IPS-20b (cell line): ENCODE data around the gene TRIM32.
"Not testable (repeated sequence)": the region's sequence is repeated elsewhere in the genome, so short reads cannot be mapped to it uniquely, and the experiment has no call there.

Experiments
- H3K27ac ChIP-seq: one replicate; pipeline ENCODE4 v1.5.1; 2013; ENCODE audit warnings: low read length
- H3K27me3 ChIP-seq: 2 replicates; pipeline ENCODE4 v1.6.1; 2013; ENCODE audit warnings: mild to moderate bottlenecking, low read length, inconsistent platforms; ENCODE audit not compliant: insufficient read depth
- H3K36me3 ChIP-seq: 2 replicates; pipeline ENCODE4 v1.6.1; 2013; ENCODE audit warnings: low read depth, mild to moderate bottlenecking, inconsistent platforms, low read length, moderate library complexity; ENCODE audit not compliant: insufficient read depth
- H3K4me1 ChIP-seq: 2 replicates; pipeline ENCODE4 v1.6.1; 2013; ENCODE audit warnings: mild to moderate bottlenecking, control low read depth, inconsistent platforms, low read length, moderate library complexity; ENCODE audit not compliant: insufficient read depth
- H3K4me3 ChIP-seq: 2 replicates; pipeline ENCODE4 v1.5.1; 2013; ENCODE audit warnings: mild to moderate bottlenecking, low read length, inconsistent platforms
- H3K9ac ChIP-seq: 2 replicates; pipeline ENCODE4 v1.6.1; 2013; ENCODE audit warnings: low read depth, mild to moderate bottlenecking, inconsistent platforms, low read length, moderate library complexity
- H3K9me3 ChIP-seq: 2 replicates; pipeline ENCODE4 v1.6.1; 2013; ENCODE audit warnings: mild to moderate bottlenecking, low read depth, low read length, inconsistent platforms; ENCODE audit not compliant: insufficient read depth

The TRIM32 gene

GRCh38 chr9:116686135-116686534 is 970 bp upstream of the TRIM32 start:
- Histone ChIP-seq H3K27ac (no peak overlapping the region), H3K27me3 (no peaks in the 10 kb centered on the region), H3K9ac (no peak overlapping the region; the same call in 1 of the 2 replicates), H3K4me3 (peak overlapping the region; percentile 87; the same call in 1 of the 2 replicates), H3K4me1 (0 out of 2 replicates have a peak, but pooled peaks cover 10% of the 10 kb centered on the region), H3K9me3 (peaks cover 15% of the 10 kb centered on the region), H3K36me3 (no peaks in the 10 kb centered on the region)

GRCh38 chr9:116686693-116687073 is 422 bp upstream of the TRIM32 start:
- H3K4me1 ChIP-seq, result 0 out of 2 replicates have a peak, but pooled peaks cover 10% of the 10 kb centered on the region
- peak overlapping the region; percentile 87 for H3K4me3 ChIP-seq
- no peaks in the 10 kb centered on the region for H3K36me3 ChIP-seq
- H3K9ac ChIP-seq, result peak overlapping the region; percentile 77
- H3K27ac ChIP-seq, result no peak overlapping the region
- no peaks in the 10 kb centered on the region for H3K27me3 ChIP-seq
- peaks cover 15% of the 10 kb centered on the region for H3K9me3 ChIP-seq

- H3K27me3 ChIP-seq, result no peaks in the 10 kb centered on the region
- H3K4me1 ChIP-seq, result 0 out of 2 replicates have a peak, but pooled peaks cover 10% of the 10 kb centered on the region
- peak overlapping the region; percentile 87 for H3K4me3 ChIP-seq
- H3K9me3 ChIP-seq, result peaks cover 15% of the 10 kb centered on the region
- H3K9ac ChIP-seq, result peak overlapping the region; percentile 77; the same call in 1 of the 2 replicates
- no peaks in the 10 kb centered on the region for H3K36me3 ChIP-seq
- no peak overlapping the region for H3K27ac ChIP-seq
These were observed 640 bp downstream of the TRIM32 start for GRCh38 chr9:116687754-116688135.

- H3K36me3 ChIP-seq, result no peaks in the 10 kb centered on the region
- H3K9me3 ChIP-seq, result peaks cover 5% of the 10 kb centered on the region
- H3K27ac ChIP-seq, result no peak overlapping the region
- H3K27me3 ChIP-seq, result no peaks in the 10 kb centered on the region
- H3K9ac ChIP-seq, result no peak overlapping the region; the same call in 1 of the 2 replicates
- peak overlapping the region; percentile 87; the same call in 1 of the 2 replicates for H3K4me3 ChIP-seq
- 0 out of 2 replicates have a peak, but pooled peaks cover 10% of the 10 kb centered on the region for H3K4me1 ChIP-seq
These were observed 1.8 kb downstream of the TRIM32 start for GRCh38 chr9:116688806-116689485.

- Histone ChIP-seq H3K9me3 (no peaks in the 10 kb centered on the region), H3K4me1 (0 out of 2 replicates have a peak, but pooled peaks cover 10% of the 10 kb centered on the region), H3K4me3 (no peak overlapping the region; the same call in 1 of the 2 replicates), H3K9ac (no peak overlapping the region), H3K36me3 (no peaks in the 10 kb centered on the region), H3K27ac (no peak overlapping the region), H3K27me3 (no peaks in the 10 kb centered on the region)
These were observed 2.5 kb downstream of the TRIM32 start for GRCh38 chr9:116689486-116690032.

- not testable (repeated sequence) for H3K27me3 ChIP-seq, H3K36me3 ChIP-seq, H3K4me1 ChIP-seq, H3K4me3 ChIP-seq, H3K27ac ChIP-seq, H3K9ac ChIP-seq, H3K9me3 ChIP-seq
These were observed 3.7 kb downstream of the TRIM32 start for GRCh38 chr9:116690805-116691204.

GRCh38 chr9:116691607-116692006 is 4.5 kb downstream of the TRIM32 start:
- Histone ChIP-seq H3K9me3 (no peaks in the 10 kb centered on the region), H3K27ac (no peak overlapping the region), H3K9ac (no peak overlapping the region), H3K27me3 (no peaks in the 10 kb centered on the region), H3K36me3 (no peaks in the 10 kb centered on the region), H3K4me1 (0 out of 2 replicates have a peak, but pooled peaks cover 6% of the 10 kb centered on the region), H3K4me3 (no peak overlapping the region)

GRCh38 chr9:116692616-116693015 is 5.5 kb downstream of the TRIM32 start:
- H3K9me3 ChIP-seq, result no peaks in the 10 kb centered on the region
- H3K4me1 ChIP-seq, result 0 out of 2 replicates have a peak, but pooled peaks cover 4% of the 10 kb centered on the region
- peaks cover 4% of the 10 kb centered on the region; the same call in 1 of the 2 replicates for H3K36me3 ChIP-seq
- no peak overlapping the region for H3K27ac ChIP-seq
- no peaks in the 10 kb centered on the region for H3K27me3 ChIP-seq
- H3K4me3 ChIP-seq, result no peak overlapping the region
- H3K9ac ChIP-seq, result no peak overlapping the region

- no peaks in the 10 kb centered on the region for H3K9me3 ChIP-seq
- no peak overlapping the region for H3K27ac ChIP-seq
- H3K9ac ChIP-seq, result no peak overlapping the region
- no peaks in the 10 kb centered on the region for H3K27me3 ChIP-seq
- H3K4me1 ChIP-seq, result 0 out of 2 replicates have a peak, but pooled peaks cover 4% of the 10 kb centered on the region
- H3K4me3 ChIP-seq, result no peak overlapping the region
- peaks cover 10% of the 10 kb centered on the region for H3K36me3 ChIP-seq
These were observed 6.2 kb downstream of the TRIM32 start for GRCh38 chr9:116693233-116693731.

- H3K9ac ChIP-seq, result no peak overlapping the region
- no peak overlapping the region for H3K4me3 ChIP-seq
- no peaks in the 10 kb centered on the region for H3K4me1 ChIP-seq
- no peaks in the 10 kb centered on the region for H3K9me3 ChIP-seq
- H3K27me3 ChIP-seq, result no peaks in the 10 kb centered on the region
- peaks cover 26% of the 10 kb centered on the region for H3K36me3 ChIP-seq
- H3K27ac ChIP-seq, result no peak overlapping the region
These were observed 7.7 kb downstream of the TRIM32 start for GRCh38 chr9:116694785-116695291.

- Histone ChIP-seq H3K4me1 (no peaks in the 10 kb centered on the region), H3K27me3 (no peaks in the 10 kb centered on the region), H3K36me3 (peaks cover 32% of the 10 kb centered on the region), H3K9ac (no peak overlapping the region), H3K4me3 (no peak overlapping the region), H3K9me3 (no peaks in the 10 kb centered on the region), H3K27ac (no peak overlapping the region)
These were observed 8.3 kb downstream of the TRIM32 start for GRCh38 chr9:116695438-116695837.

GRCh38 chr9:116697362-116697761 is 10.3 kb downstream of the TRIM32 start:
- no peaks in the 10 kb centered on the region for H3K4me1 ChIP-seq
- H3K36me3 ChIP-seq, result peaks cover 37% of the 10 kb centered on the region
- H3K9ac ChIP-seq, result no peak overlapping the region
- H3K9me3 ChIP-seq, result no peaks in the 10 kb centered on the region
- H3K27ac ChIP-seq, result no peak overlapping the region
- H3K27me3 ChIP-seq, result no peaks in the 10 kb centered on the region
- H3K4me3 ChIP-seq, result no peak overlapping the region
